IPS DF 4.7 (cell line): ENCODE results near the gene NOTCH1.
"Not testable (repeated sequence)": the region's sequence is repeated elsewhere in the genome, so short reads cannot be mapped to it uniquely, and the experiment has no call there.

ENCODE experiments used
- DNase-seq: peaks from one replicate; pipeline ENCODE4 v3.0.0-alpha.2; 2013; ENCODE audit warnings: low spot score; ENCODE audit errors: extremely low read depth

The NOTCH1 gene

DNA sequence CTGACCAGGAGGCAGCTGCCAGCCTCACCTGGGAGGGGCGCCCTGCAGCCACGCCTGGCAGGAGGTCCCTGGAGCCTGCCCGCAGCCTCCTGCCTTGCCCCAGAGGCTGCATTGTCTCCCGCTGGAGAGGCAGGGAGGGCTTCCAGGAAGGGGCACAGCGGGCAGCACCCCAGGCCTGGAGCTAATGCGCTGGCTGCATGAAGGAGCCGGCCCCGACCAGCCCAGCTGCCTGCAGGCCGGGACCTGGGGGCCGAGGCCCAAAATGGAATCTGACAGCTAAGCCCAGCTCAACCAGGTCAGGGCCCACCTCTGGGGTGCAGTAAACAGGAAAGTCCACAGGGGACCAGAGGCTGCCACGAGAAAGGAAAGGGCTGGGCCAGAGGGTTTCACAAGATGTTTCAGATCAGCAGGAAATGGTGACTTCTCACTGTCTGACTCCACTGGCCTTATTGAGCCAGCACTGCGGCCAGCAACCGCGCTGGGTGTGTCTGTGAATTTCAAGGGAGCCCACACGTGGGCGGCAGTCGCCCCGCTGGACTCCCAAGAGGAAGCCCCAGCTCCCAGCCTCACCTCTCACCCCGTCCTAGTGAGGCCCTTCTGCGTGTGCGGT lies 18.6 kb upstream of the NOTCH1 start:
- DNase-seq: no peak

DNA sequence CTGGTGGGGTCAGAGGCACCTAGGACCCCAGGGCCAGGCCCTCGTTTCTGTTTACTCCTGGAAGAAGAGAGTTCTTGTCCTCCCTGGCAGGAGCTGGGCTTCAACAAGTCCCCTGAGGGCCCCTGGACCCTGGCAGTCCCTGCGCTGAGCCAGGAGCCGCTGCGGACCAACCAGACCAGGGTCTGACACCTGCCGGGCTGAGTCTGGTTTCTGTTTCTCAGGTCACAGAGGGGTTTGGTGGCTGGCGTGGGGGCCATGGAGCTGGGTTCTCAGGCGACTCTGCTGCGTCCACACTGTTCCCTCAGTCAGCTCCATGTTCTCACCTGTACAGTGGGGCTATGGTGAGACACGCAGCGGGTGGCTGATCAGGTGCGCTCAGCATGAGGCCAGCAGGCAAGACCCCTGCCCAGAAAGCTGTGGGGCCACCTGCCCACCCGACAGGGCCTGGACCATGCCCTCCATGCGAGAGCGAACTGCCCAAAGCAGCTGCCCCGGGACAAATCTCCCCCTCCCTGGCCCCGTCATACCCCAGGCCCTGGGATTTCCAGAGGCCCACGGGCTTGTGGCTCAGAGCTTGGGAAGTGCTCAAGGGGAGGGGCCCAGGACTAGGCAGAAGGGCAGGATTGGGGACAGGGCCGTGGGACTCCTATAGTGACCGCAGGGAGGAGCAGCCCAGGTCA lies 17.9 kb upstream of the NOTCH1 start:
- no peak for DNase-seq

- no peak for DNase-seq
These were observed 17.1 kb upstream of the NOTCH1 start for GRCh38 chr9:136562746-136563495.

DNA sequence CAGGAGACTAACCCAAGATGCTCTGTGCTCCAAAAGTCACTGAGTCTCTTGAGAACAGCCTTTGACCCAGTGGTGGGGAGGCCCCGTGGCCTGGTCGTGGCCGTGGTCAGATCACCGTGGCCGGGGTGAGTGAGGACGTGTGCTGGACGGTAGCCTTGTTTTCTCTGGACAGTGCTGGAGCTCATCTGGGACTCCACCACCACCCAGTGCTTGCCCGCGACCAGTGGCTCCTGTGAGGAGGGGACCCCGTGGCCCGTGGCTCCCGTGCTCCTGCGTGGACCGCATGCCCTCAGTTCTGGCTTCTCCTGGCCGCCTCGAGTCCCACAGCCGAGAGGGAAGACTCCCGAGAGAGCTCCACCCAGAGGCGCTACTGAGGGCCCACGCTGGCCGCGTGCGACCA lies 15.9 kb upstream of the NOTCH1 start:
- DNase-seq: no peak

GRCh38 chr9:136560586-136560985 lies 14.7 kb upstream of the NOTCH1 start:
- no peak for DNase-seq

DNA sequence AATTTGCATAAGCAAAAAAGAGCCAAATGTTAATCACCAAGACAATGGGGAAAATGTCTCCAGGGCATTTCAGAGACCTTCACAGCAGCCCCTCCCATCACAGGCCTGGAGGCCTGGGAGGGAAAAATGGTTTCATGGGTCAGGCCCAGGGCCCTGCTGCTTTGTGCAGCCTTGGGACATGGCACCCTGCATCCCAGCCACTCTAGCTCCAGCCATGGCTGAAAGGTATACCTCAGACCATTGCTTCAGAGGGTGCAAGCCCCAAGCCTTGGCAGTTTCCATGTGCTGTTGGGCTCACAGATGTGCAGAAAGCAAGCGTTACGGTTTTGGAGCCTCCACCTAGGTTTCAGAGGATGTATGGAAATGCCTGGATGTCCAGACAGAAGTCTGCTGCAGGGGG lies 13.5 kb upstream of the NOTCH1 start:
- not testable (repeated sequence) for DNase-seq

- not testable (repeated sequence) for DNase-seq
These were observed 13.0 kb upstream of the NOTCH1 start for GRCh38 chr9:136558846-136559245.

DNA sequence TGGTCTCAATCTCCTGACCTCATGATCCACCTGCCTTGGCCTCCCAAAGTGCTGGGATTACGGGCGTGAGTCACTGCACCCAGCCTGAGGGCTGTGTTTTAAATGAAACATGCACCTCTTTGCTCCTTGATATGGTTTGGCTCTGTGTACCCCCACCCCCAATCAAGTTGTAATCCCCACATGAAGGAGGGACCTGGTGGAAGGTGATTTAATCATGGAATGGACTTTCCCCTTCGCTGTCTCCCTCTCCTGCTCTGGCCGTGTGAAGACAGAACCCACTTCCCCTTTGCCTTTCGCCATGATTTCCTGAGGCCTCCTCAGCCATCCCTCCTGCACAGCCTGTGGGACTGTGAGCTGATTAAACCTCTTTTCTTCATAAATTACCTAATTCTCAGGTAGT lies 12.5 kb upstream of the NOTCH1 start:
- no peak for DNase-seq

DNA sequence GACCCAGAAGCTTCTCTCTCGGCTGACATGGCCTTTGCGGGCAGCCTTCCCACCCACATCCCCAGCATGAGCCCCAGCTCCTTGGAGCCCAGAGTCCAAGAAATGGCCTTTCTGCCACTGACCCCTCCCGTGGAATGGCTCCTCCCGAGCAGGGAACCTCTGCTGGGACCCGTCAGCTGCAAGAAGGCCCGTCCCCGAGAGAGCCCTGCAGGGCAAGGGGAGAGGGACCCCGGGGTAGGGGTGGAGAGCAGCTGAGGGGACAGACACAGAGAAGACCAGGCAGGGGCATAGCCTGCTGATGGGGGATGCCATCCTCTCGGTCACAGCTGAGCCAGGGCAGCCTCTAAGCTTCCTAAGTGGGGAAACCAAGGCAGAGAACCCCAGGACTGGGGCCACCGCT lies 11.2 kb upstream of the NOTCH1 start:
- DNase-seq: no peak

GRCh38 chr9:136556166-136556565 lies 10.3 kb upstream of the NOTCH1 start:
- no peak for DNase-seq

DNA sequence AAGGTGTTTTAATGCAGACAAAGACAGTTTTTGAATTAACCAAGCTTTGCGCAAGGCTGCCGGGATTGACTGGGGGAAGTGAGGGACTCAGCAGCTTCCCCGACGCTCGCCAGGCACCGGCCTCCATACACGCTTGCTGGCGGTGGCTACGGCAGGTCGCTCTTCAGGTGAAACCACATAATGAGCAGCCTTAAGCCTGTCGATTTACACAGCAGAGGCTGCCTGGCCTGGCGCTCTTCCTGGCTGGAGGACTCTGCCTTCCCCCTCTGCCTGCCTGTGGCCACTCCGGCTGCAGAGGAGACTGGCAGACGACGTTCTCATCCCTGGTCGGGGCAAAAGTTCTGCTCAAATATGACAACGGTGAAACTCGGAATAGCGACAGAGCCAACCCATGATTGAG lies 9.0 kb upstream of the NOTCH1 start:
- no peak for DNase-seq

DNA sequence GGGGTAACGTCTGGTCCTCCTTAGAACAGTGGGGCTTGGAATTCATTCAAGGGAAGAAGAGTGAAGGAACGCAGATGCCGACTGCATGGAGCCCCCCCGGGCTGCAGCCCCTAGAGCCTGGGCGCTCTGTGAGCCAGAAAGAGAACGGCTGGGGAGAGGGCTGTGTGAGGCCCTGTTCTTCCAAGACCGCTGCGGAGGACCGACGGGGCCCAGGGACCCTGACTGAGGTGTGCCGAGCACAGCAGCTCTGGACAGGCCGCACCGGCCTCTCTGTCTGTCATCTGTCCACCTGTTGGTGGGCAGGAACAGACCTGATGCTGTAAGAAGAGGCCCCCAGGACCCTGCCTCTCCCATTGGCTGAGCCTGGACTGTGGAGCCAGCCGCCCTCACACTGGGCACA lies 7.7 kb upstream of the NOTCH1 start:
- no peak for DNase-seq

GRCh38 chr9:136552117-136552703 lies 6.4 kb upstream of the NOTCH1 start:
- no peak for DNase-seq

DNA sequence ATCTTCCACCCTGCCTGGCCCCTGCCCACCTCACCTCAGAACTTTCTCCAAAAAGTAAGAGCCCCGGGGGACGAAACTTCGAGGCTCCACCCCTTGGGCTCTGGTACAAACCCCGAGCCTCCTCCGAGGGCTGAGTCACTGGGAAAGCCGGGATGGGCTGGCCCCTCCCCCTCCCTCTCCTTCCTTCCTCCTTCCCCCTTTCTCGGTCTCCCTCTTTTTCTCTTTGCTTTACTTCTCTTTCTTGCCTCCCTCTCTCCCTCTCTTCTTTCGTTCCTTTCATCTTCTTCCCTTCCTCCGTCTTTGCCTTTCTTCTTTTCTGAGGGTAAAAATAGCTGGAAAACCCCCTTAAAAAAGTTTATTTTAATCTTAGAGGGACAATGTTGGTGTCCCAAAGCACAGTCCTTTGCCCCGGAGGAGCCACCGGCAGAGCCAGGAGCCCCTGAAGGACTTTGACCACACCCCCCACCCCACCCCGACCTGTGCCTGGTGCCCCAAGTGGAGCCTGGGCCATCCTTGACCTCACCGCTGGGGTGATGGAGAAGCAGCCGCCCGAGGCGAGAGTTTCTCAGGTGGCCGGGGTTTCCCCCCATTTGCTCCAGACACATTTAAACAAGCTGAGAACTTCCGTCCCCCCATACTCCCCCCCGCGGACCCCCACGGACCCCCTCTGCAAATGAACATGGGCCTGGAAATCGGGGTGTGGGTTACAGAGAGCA lies 5.7 kb upstream of the NOTCH1 start:
- DNase-seq: no peak

DNA sequence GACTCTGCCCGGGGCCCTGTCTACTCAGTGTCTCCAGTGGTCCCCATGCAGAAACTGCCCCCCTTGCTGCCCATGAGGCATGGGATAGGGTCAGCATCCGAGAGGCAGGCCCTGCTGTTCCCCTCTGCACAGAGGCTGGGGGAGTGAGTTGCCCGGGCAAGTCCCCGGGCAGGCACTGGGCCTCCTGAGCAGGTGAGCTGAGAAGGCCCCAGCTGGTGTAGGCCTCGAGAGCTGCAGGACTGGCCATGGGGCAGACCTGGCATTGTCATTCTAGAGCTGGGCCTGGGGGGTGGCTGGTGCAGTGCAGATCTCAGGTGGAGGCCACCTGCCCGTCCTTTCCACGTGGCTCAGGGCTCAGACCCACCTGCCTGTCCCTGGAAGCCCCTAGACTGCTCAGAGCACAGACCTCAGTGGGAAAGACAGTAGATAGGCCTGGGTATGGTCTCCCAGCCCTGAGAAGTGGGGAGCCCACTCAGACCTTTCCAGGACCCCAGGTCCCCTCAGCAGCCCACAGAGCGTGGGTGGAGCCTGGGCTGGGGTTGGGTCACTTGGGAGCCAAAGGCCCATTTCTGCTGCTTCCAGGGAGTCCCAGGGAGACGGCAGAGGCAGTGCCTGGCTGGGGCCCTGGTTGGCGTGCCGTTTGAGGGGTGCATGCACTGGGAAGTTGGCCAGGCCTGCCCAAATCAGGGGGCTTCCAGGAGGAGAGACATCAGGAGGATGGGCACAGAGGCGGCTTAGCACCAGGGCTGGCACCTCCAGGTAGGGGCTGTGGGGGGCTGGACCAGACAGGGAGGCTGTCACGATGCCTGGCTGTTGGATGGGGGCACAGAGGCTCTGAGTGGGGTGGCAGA lies 4.8 kb upstream of the NOTCH1 start:
- DNase-seq: no peak

DNA sequence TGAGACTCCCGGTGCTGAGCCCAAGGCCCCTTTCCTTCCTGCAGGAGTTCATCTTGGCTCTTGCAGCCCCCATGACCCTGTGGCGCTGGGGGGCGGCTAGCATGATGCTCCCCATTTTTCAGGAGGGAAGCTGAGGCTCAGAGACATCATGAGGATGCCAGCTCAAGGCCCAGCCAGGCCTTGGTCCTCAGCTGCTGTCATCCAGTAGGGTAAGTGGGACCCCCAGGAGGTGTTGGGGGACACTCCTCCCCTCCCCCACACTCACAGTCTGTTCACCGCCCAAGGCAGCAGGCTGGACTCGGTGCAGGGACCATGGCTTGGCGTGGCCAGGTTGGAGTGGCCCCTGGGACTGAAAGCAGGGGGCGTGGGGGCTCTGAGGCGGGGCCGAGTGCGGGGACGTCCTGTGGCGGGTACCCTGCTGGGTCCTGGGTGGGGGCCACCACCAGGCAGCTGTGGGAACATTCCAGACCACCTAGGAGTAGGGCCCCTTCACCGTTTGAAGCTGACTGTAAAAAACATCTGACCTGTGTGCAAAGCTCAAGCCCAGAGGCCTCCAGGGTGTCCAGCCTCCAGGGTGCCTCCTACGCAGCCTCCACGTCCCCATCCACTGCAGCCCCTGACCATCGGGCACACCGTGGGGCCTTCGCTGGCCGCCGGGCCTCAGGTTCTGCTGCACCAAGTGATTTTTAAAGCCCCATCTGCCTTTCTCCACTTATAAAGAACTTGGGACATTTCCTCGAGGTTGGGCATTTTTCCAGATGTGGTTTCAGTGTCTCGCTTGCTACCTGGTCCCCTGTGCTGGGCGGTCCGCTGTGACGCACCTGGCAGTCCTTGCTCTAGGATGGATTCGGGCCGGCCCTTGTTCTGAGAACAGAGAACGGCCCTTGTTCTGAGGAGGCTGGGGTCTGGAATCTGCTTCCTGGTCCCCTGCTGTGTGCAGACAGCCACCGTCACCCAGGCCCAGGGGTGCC lies 3.4 kb upstream of the NOTCH1 start:
- DNase-seq: no peak

DNA sequence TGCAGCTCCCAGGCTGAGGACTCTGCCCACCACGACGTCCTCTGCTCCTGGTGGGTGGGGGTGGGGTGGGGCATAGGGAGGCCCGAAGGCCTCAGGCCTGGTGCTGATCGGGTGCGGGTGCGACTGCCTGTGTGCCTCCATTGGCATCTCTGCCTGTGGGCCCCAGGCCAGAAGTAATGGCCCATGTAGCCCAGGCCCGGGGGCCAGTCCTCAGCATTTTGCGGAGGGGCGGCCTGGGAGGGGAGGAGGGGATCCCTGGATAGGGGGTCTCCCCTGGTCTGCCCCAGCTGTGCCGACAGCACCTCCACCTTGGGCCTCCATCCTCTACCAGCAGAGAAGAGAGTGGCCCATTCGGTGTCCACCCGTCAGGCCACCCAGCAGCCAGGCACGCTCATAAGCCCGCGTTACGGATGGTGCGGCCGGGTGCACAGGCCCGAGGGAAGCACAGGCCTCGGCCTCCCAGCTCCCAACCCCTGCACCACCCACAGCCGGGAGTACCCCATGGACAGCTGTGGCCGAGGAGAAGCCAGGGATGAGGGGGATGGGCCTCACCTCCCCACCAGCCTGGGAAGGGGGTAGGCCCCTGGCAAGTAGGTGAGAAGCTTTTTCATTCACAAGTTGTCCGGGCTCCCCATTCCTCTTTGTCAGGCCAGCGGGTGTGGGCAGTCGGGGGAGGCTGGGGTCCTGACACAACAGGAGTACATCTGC lies 1.8 kb upstream of the NOTCH1 start:
- no peak for DNase-seq

DNA sequence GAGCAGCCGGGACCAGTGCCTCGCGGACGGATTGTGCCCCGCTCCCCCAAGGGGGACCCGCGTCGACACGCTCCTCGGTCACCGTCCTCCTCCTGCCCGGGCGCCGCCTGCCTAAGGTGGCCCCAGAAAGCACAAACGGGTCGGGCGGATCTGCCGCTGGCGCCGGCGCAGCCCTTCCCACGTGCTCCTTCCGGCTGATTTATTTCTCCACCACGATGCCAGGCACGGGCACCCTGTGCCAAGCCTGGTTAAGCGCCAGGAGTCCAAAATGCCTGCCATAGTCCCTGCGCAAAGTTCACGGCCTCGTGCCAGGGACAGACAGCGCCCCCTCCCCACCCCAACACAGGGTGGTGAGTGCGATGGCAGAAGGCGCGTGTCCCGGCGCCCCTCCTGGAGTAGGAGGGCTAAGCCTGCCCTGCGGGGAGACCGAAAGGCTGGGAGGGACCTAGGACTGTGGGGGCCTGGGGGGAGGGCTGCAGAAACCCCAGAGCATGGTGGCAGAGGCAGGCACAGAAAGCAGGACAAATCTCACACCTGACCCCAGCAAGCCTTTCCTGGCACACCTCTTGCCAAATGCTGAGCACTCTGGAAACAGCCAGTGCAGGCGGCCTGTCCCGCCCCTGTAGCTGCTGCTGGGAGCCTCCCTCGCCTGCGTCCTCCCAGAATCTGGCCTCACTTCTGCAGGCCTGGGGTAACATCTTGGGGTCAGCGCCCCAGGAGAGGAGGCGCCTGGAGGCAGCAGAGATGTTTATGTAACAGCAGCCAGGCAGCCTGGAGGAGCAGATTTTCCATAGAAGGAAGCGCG lies 1.1 kb upstream of the NOTCH1 start:
- no peak for DNase-seq
